HEK293 (cell line): ENCODE results near the gene PDCD4.

Experiments used
- GLIS1 ChIP-seq: fragments of 450-650 bp; formaldehyde crosslinking; IDR thresholded peaks from 2 replicates; pipeline ENCODE4 v1.5.1; 2016; ENCODE audit warnings: missing biosample characterization, missing genetic modification characterization
- HOXD13 ChIP-seq: sonication (generic); formaldehyde crosslinking; IDR thresholded peaks from 2 replicates; pipeline ENCODE4 v1.8.0; 2022; ENCODE audit warnings: missing genetic modification reagents, borderline replicate concordance
- IKZF3 ChIP-seq: fragments of 450-650 bp; IDR thresholded peaks from 2 replicates; pipeline ENCODE4 v1.5.0; 2018; ENCODE audit warnings: missing biosample characterization, mild to moderate bottlenecking, missing genetic modification characterization, moderate library complexity
- PRDM1 ChIP-seq: fragments of 450-650 bp; formaldehyde crosslinking; IDR thresholded peaks from 2 replicates; pipeline ENCODE4; 2016; ENCODE audit warnings: missing biosample characterization, missing genetic modification characterization
- ZBTB21 ChIP-seq: fragments of 450-650 bp; formaldehyde crosslinking; IDR thresholded peaks from 2 replicates; pipeline ENCODE4 v1.5.1; 2017; ENCODE audit warnings: missing biosample characterization, missing genetic modification characterization
- ZBTB26 ChIP-seq: fragments of 450-650 bp; formaldehyde crosslinking; optimal IDR thresholded peaks from 2 replicates; pipeline ENCODE3; 2016; ENCODE audit warnings: missing biosample characterization, mild to moderate bottlenecking, missing genetic modification characterization
- ZEB2 ChIP-seq: fragments of 450-650 bp; formaldehyde crosslinking; IDR thresholded peaks from 2 replicates; pipeline ENCODE4 v1.5.1; 2016; ENCODE audit warnings: missing biosample characterization, missing genetic modification characterization
- ZNF121 ChIP-seq: fragments of 450-650 bp; formaldehyde crosslinking; IDR thresholded peaks from 2 replicates; pipeline ENCODE4 v1.5.1; 2016; ENCODE audit warnings: missing biosample characterization, missing genetic modification characterization
- ZNF146 ChIP-seq: fragments of 450-650 bp; formaldehyde crosslinking; IDR thresholded peaks from 2 replicates; pipeline ENCODE4 v1.5.1; 2016; ENCODE audit warnings: missing biosample characterization, missing genetic modification characterization
- ZNF169 ChIP-seq: fragments of 450-650 bp; formaldehyde crosslinking; IDR thresholded peaks from 2 replicates; pipeline ENCODE4 v1.5.1; 2016; ENCODE audit warnings: missing biosample characterization, missing genetic modification characterization
- ZNF184 ChIP-seq: fragments of 450-650 bp; IDR thresholded peaks from 2 replicates; pipeline ENCODE4 v1.5.1; 2018; ENCODE audit warnings: missing biosample characterization, mild to moderate bottlenecking, missing genetic modification characterization
- ZNF394 ChIP-seq: fragments of 450-650 bp; formaldehyde crosslinking; IDR thresholded peaks from 2 replicates; pipeline ENCODE4 v1.5.1; 2016; ENCODE audit warnings: missing biosample characterization, missing genetic modification characterization, mild to moderate bottlenecking, moderate library complexity, borderline replicate concordance
- ZNF423 ChIP-seq: fragments of 450-650 bp; formaldehyde crosslinking; IDR thresholded peaks from 2 replicates; pipeline ENCODE4 v1.5.1; 2016; ENCODE audit warnings: missing biosample characterization, missing genetic modification characterization
- ZNF473 ChIP-seq: fragments of 450-650 bp; formaldehyde crosslinking; IDR thresholded peaks from 2 replicates; pipeline ENCODE4 v1.5.1; 2017; ENCODE audit warnings: missing biosample characterization, missing genetic modification characterization
- ZNF530 ChIP-seq: fragments of 450-650 bp; formaldehyde crosslinking; IDR thresholded peaks from 2 replicates; pipeline ENCODE4 v1.5.1; 2016; ENCODE audit warnings: low read depth, missing biosample characterization, missing genetic modification characterization
- ZNF544 ChIP-seq: fragments of 450-650 bp; formaldehyde crosslinking; IDR thresholded peaks from 2 replicates; pipeline ENCODE4 v1.5.0; 2017; ENCODE audit warnings: missing biosample characterization, missing genetic modification characterization
- ZNF549 ChIP-seq: fragments of 450-650 bp; IDR thresholded peaks from 2 replicates; pipeline ENCODE4 v1.5.1; 2018; ENCODE audit warnings: missing biosample characterization, missing genetic modification characterization, mild to moderate bottlenecking, inconsistent platforms, moderate library complexity
- ZNF624 ChIP-seq: fragments of 450-650 bp; formaldehyde crosslinking; IDR thresholded peaks from 2 replicates; pipeline ENCODE4 v1.5.1; 2017; ENCODE audit warnings: missing biosample characterization, missing genetic modification characterization
- ZNF660 ChIP-seq: fragments of 450-650 bp; IDR thresholded peaks from 2 replicates; pipeline ENCODE4 v1.5.1; 2018; ENCODE audit warnings: missing biosample characterization, mild to moderate bottlenecking, missing genetic modification characterization
- ZSCAN18 ChIP-seq: fragments of 450-650 bp; formaldehyde crosslinking; IDR thresholded peaks from 2 replicates; pipeline ENCODE4 v1.5.1; 2016; ENCODE audit warnings: missing biosample characterization, missing genetic modification characterization
- ZSCAN30 ChIP-seq: fragments of 450-650 bp; IDR thresholded peaks from 2 replicates; pipeline ENCODE4 v1.5.1; 2018; ENCODE audit warnings: missing biosample characterization, mild to moderate bottlenecking, missing genetic modification characterization, moderate library complexity
- TF ChIP-seq, protein P1 (sequence below): fragments of 450-650 bp; formaldehyde crosslinking; IDR thresholded peaks from 2 replicates; pipeline ENCODE4 v1.5.1; 2017; ENCODE audit warnings: missing biosample characterization, missing genetic modification characterization
- TF ChIP-seq, protein P2 (sequence below): fragments of 450-650 bp; formaldehyde crosslinking; conservative IDR thresholded peaks from 2 replicates; pipeline ENCODE4 v1.5.1; 2016; ENCODE audit warnings: low read depth, missing biosample characterization, missing genetic modification characterization
- TF ChIP-seq, protein P3 (sequence below): fragments of 450-650 bp; formaldehyde crosslinking; IDR thresholded peaks from 2 replicates; pipeline ENCODE4 v1.5.1; 2016; ENCODE audit warnings: missing biosample characterization, missing genetic modification characterization, borderline replicate concordance

The PDCD4 gene

DNA sequence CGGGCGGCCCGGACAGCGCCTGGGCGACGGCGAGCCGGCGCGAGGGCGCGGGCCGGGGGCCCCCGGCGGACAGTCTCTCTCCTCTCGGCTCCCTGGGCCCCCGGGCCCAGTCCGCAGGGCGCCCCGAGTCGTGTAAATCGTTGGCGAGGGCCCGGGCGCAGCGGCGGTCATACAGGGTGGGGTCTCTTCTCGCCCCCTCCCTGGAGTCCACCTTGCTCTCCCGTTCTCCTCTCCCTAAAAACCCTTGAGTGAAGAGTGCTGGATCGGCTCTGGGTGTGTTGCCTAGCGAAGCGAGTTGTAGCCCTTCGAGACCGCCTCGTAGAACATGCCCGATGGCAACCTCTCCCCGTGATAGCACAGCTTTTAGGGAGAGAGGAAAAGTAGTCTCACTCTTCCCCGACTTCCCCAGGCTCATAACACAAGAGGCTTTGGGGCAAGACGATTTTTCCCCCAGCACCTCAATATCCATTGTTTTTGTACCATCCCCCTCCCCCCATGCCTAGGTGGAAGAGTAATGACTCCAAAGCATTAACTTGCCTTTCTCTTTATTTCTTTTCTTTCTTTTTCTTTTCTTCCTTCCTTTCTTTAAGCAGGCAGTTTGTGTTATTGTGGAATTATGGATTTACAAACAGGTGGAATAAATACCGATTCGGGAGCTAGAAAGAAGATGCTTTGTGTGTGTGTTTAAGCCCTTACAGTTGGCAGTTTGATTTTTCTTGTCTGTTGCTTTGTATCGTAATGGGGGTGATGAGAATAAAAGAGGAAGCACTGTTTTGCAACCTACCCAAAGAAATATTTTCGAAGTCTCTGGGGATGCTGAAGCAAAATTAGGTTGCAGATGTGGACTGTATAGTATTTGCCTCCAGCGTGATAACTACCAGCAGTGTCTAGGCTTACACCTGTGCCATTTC lies 48.5 kb downstream of the PDCD4 start (continued):
- TF ChIP-seq ZEB2 (tag by site-specific recombination) = peak; percentile 61; the same call in 1 of the 2 replicates
- no peak for TF ChIP-seq ZNF530 (tag by site-specific recombination)
- TF ChIP-seq ZBTB21 (tag by site-specific recombination) = no peak
- TF ChIP-seq HOXD13 (CRISPR knock-in tag) = no peak
- no peak for TF ChIP-seq ZSCAN30 (tag by site-specific recombination)
- no peak for TF ChIP-seq ZSCAN18 (tag by site-specific recombination)
- TF ChIP-seq ZNF184 (tag by site-specific recombination) = 0 out of 2 replicates have a peak, but pooled peaks have one; percentile 16
- TF ChIP-seq, protein P1, sequence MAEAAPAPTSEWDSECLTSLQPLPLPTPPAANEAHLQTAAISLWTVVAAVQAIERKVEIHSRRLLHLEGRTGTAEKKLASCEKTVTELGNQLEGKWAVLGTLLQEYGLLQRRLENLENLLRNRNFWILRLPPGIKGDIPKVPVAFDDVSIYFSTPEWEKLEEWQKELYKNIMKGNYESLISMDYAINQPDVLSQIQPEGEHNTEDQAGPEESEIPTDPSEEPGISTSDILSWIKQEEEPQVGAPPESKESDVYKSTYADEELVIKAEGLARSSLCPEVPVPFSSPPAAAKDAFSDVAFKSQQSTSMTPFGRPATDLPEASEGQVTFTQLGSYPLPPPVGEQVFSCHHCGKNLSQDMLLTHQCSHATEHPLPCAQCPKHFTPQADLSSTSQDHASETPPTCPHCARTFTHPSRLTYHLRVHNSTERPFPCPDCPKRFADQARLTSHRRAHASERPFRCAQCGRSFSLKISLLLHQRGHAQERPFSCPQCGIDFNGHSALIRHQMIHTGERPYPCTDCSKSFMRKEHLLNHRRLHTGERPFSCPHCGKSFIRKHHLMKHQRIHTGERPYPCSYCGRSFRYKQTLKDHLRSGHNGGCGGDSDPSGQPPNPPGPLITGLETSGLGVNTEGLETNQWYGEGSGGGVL = no peak
- TF ChIP-seq ZNF121 (tag by site-specific recombination) = no peak
- TF ChIP-seq, protein P2, sequence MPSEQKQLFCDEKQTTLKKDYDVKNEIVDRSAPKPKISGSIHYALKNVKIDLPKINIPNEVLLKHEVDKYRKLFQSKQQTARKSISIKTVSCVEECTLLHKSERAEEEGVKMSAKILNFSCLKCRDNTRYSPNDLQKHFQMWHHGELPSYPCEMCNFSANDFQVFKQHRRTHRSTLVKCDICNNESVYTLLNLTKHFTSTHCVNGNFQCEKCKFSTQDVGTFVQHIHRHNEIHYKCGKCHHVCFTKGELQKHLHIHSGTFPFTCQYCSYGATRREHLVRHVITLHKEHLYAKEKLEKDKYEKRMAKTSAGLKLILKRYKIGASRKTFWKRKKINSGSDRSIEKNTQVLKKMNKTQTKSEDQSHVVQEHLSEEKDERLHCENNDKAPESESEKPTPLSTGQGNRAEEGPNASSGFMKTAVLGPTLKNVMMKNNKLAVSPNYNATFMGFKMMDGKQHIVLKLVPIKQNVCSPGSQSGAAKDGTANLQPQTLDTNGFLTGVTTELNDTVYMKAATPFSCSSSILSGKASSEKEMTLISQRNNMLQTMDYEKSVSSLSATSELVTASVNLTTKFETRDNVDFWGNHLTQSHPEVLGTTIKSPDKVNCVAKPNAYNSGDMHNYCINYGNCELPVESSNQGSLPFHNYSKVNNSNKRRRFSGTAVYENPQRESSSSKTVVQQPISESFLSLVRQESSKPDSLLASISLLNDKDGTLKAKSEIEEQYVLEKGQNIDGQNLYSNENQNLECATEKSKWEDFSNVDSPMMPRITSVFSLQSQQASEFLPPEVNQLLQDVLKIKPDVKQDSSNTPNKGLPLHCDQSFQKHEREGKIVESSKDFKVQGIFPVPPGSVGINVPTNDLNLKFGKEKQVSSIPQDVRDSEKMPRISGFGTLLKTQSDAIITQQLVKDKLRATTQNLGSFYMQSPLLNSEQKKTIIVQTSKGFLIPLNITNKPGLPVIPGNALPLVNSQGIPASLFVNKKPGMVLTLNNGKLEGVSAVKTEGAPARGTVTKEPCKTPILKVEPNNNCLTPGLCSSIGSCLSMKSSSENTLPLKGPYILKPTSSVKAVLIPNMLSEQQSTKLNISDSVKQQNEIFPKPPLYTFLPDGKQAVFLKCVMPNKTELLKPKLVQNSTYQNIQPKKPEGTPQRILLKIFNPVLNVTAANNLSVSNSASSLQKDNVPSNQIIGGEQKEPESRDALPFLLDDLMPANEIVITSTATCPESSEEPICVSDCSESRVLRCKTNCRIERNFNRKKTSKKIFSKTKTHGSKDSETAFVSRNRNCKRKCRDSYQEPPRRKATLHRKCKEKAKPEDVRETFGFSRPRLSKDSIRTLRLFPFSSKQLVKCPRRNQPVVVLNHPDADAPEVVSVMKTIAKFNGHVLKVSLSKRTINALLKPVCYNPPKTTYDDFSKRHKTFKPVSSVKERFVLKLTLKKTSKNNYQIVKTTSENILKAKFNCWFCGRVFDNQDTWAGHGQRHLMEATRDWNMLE (tag by site-specific recombination) = no peak
- TF ChIP-seq, protein P3, sequence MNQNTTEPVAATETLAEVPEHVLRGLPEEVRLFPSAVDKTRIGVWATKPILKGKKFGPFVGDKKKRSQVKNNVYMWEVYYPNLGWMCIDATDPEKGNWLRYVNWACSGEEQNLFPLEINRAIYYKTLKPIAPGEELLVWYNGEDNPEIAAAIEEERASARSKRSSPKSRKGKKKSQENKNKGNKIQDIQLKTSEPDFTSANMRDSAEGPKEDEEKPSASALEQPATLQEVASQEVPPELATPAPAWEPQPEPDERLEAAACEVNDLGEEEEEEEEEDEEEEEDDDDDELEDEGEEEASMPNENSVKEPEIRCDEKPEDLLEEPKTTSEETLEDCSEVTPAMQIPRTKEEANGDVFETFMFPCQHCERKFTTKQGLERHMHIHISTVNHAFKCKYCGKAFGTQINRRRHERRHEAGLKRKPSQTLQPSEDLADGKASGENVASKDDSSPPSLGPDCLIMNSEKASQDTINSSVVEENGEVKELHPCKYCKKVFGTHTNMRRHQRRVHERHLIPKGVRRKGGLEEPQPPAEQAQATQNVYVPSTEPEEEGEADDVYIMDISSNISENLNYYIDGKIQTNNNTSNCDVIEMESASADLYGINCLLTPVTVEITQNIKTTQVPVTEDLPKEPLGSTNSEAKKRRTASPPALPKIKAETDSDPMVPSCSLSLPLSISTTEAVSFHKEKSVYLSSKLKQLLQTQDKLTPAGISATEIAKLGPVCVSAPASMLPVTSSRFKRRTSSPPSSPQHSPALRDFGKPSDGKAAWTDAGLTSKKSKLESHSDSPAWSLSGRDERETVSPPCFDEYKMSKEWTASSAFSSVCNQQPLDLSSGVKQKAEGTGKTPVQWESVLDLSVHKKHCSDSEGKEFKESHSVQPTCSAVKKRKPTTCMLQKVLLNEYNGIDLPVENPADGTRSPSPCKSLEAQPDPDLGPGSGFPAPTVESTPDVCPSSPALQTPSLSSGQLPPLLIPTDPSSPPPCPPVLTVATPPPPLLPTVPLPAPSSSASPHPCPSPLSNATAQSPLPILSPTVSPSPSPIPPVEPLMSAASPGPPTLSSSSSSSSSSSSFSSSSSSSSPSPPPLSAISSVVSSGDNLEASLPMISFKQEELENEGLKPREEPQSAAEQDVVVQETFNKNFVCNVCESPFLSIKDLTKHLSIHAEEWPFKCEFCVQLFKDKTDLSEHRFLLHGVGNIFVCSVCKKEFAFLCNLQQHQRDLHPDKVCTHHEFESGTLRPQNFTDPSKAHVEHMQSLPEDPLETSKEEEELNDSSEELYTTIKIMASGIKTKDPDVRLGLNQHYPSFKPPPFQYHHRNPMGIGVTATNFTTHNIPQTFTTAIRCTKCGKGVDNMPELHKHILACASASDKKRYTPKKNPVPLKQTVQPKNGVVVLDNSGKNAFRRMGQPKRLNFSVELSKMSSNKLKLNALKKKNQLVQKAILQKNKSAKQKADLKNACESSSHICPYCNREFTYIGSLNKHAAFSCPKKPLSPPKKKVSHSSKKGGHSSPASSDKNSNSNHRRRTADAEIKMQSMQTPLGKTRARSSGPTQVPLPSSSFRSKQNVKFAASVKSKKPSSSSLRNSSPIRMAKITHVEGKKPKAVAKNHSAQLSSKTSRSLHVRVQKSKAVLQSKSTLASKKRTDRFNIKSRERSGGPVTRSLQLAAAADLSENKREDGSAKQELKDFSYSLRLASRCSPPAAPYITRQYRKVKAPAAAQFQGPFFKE (tag by site-specific recombination) = no peak
- no peak for TF ChIP-seq ZNF473 (tag by site-specific recombination)
- 0 out of 2 replicates have a peak, but pooled peaks have one; percentile 50 for TF ChIP-seq IKZF3 (tag by site-specific recombination)
- TF ChIP-seq ZNF423 (tag by site-specific recombination) = no peak
- TF ChIP-seq ZNF544 (tag by site-specific recombination) = no peak
- TF ChIP-seq ZNF660 (tag by site-specific recombination) = no peak
- no peak for TF ChIP-seq ZNF549 (tag by site-specific recombination)
- peak; percentile 39 for TF ChIP-seq ZBTB26
- no peak for TF ChIP-seq ZNF394
- TF ChIP-seq GLIS1 (tag by site-specific recombination) = no peak
- no peak for TF ChIP-seq ZNF146 (tag by site-specific recombination)
- no peak for TF ChIP-seq ZNF624 (tag by site-specific recombination)
- peak; percentile 93 for TF ChIP-seq PRDM1
- no peak for TF ChIP-seq ZNF169 (tag by site-specific recombination)
